SJCRH30 (cell line): ENCODE measurements around the gene FRAS1. TPM values are rescaled to one million over a fixed set of nuclear protein-coding genes. Genes with fewer than 3 reads are reported as not detected.

Experiments
- DNase-seq, 2 experiments: peaks; one replicate each; pipeline ENCODE4 v3.0.0-alpha.2; 2015 to 2020
- H3K27ac ChIP-seq: fragments of 250-450 bp; sonication (Bioruptor Pico); 2 replicates; pipeline ENCODE4 v1.5.1; 2020; ENCODE audit warnings: mild to moderate bottlenecking, moderate library complexity
- H3K27me3 ChIP-seq: fragments of 250-450 bp; sonication (Bioruptor Pico); 2 replicates; pipeline ENCODE4 v1.5.1; 2020; ENCODE audit warnings: mild to moderate bottlenecking, moderate library complexity
- H3K36me3 ChIP-seq: fragments of 250-450 bp; sonication (Bioruptor Pico); 2 replicates; pipeline ENCODE4 v1.5.1; 2020; ENCODE audit warnings: mild to moderate bottlenecking, moderate library complexity
- H3K4me1 ChIP-seq: fragments of 250-450 bp; sonication (Bioruptor Pico); 2 replicates; pipeline ENCODE4 v1.5.1; 2020; ENCODE audit warnings: mild to moderate bottlenecking, moderate library complexity
- H3K4me3 ChIP-seq: fragments of 250-450 bp; sonication (Bioruptor Pico); 2 replicates; pipeline ENCODE4 v1.5.1; 2020; ENCODE audit warnings: mild to moderate bottlenecking, moderate library complexity
- H3K9me3 ChIP-seq: fragments of 250-450 bp; sonication (Bioruptor Pico); replicated peaks from 2 replicates; pipeline ENCODE4 v1.5.1; 2020; ENCODE audit warnings: mild to moderate bottlenecking, moderate library complexity
- total RNA-seq: library from RNA; depleted of rRNA; stranded (reverse); fragments of >200 nt; shearing (Covaris generic); gene quantifications from 2 replicates; pipeline ENCODE4 v1.2.3, GENCODE V29; 2014

The FRAS1 gene
- total RNA-seq, 1 experiment from 2014 or later: 32.8 TPM

DNA sequence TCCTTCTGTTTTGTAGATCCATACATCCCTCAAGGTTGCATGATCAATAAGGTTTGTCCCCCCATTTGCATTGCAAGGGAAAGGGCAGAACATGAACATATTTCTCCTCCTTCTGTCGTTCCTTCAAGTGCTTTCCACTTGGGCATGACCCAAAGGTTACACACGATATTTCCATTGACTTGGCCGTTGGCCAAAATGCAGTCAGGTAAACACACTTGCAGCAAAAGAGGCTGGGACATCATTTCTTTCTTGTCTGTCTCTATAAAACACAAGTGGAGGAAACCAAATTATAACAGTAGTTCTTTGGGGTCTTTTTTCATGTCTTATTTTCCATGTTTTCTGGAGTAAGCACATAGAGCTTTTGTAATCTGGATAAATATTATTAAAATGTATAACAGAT is 156.1 kb downstream of the FRAS1 start:
- Histone ChIP-seq H3K27ac (no peak overlapping the region), H3K4me3 (no peak overlapping the region), H3K4me1 (no peaks in the 10 kb centered on the region), H3K9me3 (no peaks in the 10 kb centered on the region), H3K36me3 (no peaks in the 10 kb centered on the region), H3K27me3 (no peaks in the 10 kb centered on the region)
- DNase-seq: no peak

- no peaks in the 10 kb centered on the region for H3K27me3 ChIP-seq
- H3K27ac ChIP-seq: no peak overlapping the region
- H3K4me1 ChIP-seq: no peaks in the 10 kb centered on the region
- no peaks in the 10 kb centered on the region for H3K9me3 ChIP-seq
- DNase-seq: no peak
- no peak overlapping the region for H3K4me3 ChIP-seq
- no peaks in the 10 kb centered on the region for H3K36me3 ChIP-seq
Observed at GRCh38 chr4:78214078-78214477, 157.0 kb downstream of the FRAS1 start.

- no peak for DNase-seq
- H3K4me3 ChIP-seq: no peak overlapping the region
- H3K27ac ChIP-seq: no peak overlapping the region
- H3K27me3 ChIP-seq: no peaks in the 10 kb centered on the region
- no peaks in the 10 kb centered on the region for H3K9me3 ChIP-seq
- H3K4me1 ChIP-seq: no peaks in the 10 kb centered on the region
- H3K36me3 ChIP-seq: no peaks in the 10 kb centered on the region
Observed at GRCh38 chr4:78217557-78217956, 160.4 kb downstream of the FRAS1 start.

DNA sequence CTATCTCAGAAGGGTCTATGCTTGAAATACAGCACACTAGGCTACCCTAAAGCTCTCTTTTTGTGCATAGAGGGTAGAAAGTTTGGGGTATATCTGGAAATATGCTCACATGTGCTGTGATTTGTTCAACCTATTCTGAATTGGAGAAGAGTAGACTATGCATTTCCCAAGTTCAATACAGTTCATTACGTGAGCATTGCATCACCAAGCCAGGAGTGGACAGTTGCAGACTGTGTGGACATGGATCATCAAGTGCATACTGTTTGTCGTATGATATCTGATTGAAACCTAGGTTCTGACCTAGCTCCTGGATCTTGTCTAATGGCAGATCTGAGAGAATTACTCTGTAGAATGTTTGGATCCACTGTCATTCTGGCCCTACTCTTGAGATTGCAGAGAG is 161.1 kb downstream of the FRAS1 start:
- no peaks in the 10 kb centered on the region for H3K27me3 ChIP-seq
- H3K4me3 ChIP-seq: no peak overlapping the region
- no peaks in the 10 kb centered on the region; the same call in 1 of the 2 replicates for H3K9me3 ChIP-seq
- H3K4me1 ChIP-seq: no peaks in the 10 kb centered on the region
- no peak for DNase-seq
- no peaks in the 10 kb centered on the region for H3K36me3 ChIP-seq
- H3K27ac ChIP-seq: no peak overlapping the region

- Histone ChIP-seq H3K27me3 (no peaks in the 10 kb centered on the region), H3K36me3 (no peaks in the 10 kb centered on the region), H3K4me1 (no peaks in the 10 kb centered on the region), H3K27ac (no peak overlapping the region), H3K4me3 (no peak overlapping the region), H3K9me3 (no peaks in the 10 kb centered on the region; the same call in 1 of the 2 replicates)
- no peak for DNase-seq
Observed at GRCh38 chr4:78219825-78220224, 162.7 kb downstream of the FRAS1 start.

GRCh38 chr4:78220283-78220682 is 163.2 kb downstream of the FRAS1 start:
- H3K27ac ChIP-seq: no peak overlapping the region

DNA sequence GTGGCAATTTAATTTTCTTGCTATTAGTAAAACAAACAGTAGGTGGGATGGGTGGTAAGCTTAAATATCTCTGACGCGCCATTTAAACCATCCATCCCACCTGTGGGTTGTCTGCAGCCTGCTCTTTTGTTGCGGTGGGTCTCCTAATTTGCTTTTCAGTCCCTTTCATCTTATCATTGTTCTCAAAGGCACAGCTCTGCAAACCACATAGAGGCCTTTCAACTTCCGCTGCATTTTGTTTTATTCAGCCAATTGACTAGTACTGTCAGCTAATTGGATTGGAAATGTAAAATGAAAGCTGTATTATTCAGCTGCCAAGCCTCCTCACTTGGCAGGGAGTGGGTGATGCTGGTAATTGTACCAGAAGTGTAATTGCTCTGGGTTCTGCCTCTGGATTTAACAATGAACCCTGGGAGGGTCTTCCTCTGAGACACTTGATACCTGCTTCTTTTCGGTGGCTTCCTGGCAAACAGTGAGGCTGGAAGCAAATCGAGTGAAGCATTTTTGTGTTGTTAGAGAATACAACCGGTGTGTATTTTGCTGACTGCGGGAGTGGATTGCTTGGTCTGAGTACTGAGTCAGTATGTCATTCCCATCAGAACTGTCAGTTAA is 165.6 kb downstream of the FRAS1 start:
- no peak overlapping the region for H3K4me3 ChIP-seq
- H3K4me1 ChIP-seq: no peaks in the 10 kb centered on the region
- H3K36me3 ChIP-seq: no peaks in the 10 kb centered on the region; the same call in 1 of the 2 replicates
- H3K27ac ChIP-seq: no peak overlapping the region
- no peaks in the 10 kb centered on the region for H3K27me3 ChIP-seq
- no peak for DNase-seq
- peaks cover 6% of the 10 kb centered on the region for H3K9me3 ChIP-seq

More at GRCh38 chr4:78220283-78220682, 163.2 kb downstream of the FRAS1 start:
- Histone ChIP-seq H3K9me3 (no peaks in the 10 kb centered on the region; the same call in 1 of the 2 replicates), H3K4me3 (no peak overlapping the region), H3K27me3 (no peaks in the 10 kb centered on the region), H3K36me3 (no peaks in the 10 kb centered on the region), H3K4me1 (no peaks in the 10 kb centered on the region)
- no peak for DNase-seq

GRCh38 chr4:78225236-78225635 is 168.1 kb downstream of the FRAS1 start:
- Histone ChIP-seq H3K27ac (no peak overlapping the region), H3K9me3 (peaks cover 6% of the 10 kb centered on the region), H3K4me1 (no peaks in the 10 kb centered on the region), H3K27me3 (no peaks in the 10 kb centered on the region), H3K36me3 (no peaks in the 10 kb centered on the region; the same call in 1 of the 2 replicates), H3K4me3 (no peak overlapping the region)
- no peak for DNase-seq

GRCh38 chr4:78226279-78226678 is 169.2 kb downstream of the FRAS1 start:
- no peaks in the 10 kb centered on the region for H3K27me3 ChIP-seq
- no peaks in the 10 kb centered on the region for H3K4me1 ChIP-seq
- DNase-seq: no peak
- no peak overlapping the region for H3K27ac ChIP-seq
- H3K36me3 ChIP-seq: no peaks in the 10 kb centered on the region; the same call in 1 of the 2 replicates
- H3K9me3 ChIP-seq: peaks cover 6% of the 10 kb centered on the region
- H3K4me3 ChIP-seq: no peak overlapping the region

DNA sequence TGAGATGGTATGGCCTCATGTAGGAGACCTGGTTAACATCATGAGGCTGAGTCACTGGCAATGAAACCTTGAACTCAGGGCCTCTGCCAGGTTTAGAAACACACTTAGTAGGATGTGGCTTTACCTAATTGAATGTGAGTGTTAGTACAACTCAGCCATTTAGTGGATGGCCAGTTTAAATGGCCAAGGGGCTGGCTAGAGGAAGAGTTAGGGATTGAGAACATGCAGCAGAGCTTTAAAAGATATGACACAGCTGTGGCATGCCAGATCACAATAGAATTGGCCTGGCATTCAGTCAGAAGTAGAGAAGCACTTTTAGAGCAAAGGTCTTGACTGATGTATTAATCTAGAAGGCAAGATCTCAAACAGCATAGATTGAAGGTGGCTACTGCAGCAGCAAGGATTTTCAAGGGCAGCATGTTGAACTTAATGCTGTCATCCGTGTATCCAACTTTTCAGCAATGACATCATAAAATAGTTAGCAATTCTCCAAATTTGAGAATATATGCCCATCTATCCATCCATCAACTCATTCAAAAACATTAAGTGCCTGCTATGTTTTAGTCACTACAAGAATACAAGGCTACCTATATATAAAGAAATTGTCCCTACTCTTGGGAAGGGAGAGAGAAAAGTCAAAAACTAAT is 170.4 kb downstream of the FRAS1 start:
- Histone ChIP-seq H3K36me3 (no peaks in the 10 kb centered on the region; the same call in 1 of the 2 replicates), H3K4me3 (no peak overlapping the region)
- no peak for DNase-seq

GRCh38 chr4:78235800-78236199 is 178.7 kb downstream of the FRAS1 start:
- Histone ChIP-seq H3K27ac (no peak overlapping the region), H3K9me3 (no peaks in the 10 kb centered on the region), H3K4me3 (no peak overlapping the region), H3K4me1 (no peaks in the 10 kb centered on the region), H3K36me3 (no peaks in the 10 kb centered on the region), H3K27me3 (no peaks in the 10 kb centered on the region)
- no peak for DNase-seq

More for the DNA sequence above, 170.4 kb downstream of the FRAS1 start:
- H3K27ac ChIP-seq: no peak overlapping the region
- peaks cover 6% of the 10 kb centered on the region for H3K9me3 ChIP-seq
- H3K27me3 ChIP-seq: no peaks in the 10 kb centered on the region
- no peaks in the 10 kb centered on the region for H3K4me1 ChIP-seq

DNA sequence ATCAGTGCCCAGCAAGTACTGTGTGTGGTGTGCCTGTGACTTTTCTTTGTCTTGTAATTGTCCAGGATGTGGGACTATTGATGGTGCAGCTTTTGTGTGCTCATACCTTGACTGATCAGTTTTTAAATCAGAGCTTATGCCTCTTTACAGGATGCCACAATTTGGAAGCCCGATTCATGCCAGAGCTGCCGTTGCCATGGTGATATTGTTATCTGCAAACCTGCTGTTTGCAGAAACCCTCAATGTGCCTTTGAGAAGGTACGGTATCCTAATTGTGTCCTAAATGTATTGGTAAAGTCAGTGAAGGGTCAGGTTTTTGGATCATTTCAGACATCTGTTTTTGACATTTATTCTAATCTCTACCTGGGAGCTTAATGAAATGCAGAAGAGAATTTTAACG is 180.2 kb downstream of the FRAS1 start:
- Histone ChIP-seq H3K27ac (no peak overlapping the region), H3K9me3 (no peaks in the 10 kb centered on the region), H3K4me1 (no peaks in the 10 kb centered on the region), H3K27me3 (no peaks in the 10 kb centered on the region), H3K4me3 (no peak overlapping the region), H3K36me3 (no peaks in the 10 kb centered on the region)
- no peak for DNase-seq

DNA sequence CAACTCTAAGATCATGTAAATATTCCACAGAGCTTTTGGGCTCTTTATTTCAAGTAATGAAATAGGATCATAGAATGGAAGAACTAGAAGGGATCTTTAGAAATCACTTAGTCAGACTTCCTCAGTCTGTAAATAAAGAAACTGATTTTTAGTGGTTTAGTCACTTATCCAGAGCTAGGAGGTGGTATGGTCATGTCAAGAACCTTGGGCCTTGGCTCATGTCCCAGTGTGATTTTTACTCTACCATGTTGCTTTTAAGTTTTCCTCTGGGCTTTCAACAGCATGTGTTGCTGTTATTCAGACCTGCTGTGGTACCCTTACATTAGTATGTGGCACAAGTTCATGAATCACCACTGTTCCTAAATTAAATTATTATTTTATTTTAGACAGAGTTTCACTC is 184.9 kb downstream of the FRAS1 start:
- H3K36me3 ChIP-seq: no peaks in the 10 kb centered on the region; the same call in 1 of the 2 replicates
- H3K9me3 ChIP-seq: 0 out of 2 replicates have a peak, but pooled peaks cover 2% of the 10 kb centered on the region
- DNase-seq: no peak
- H3K4me1 ChIP-seq: no peaks in the 10 kb centered on the region
- H3K27ac ChIP-seq: no peak overlapping the region
- no peaks in the 10 kb centered on the region for H3K27me3 ChIP-seq
- H3K4me3 ChIP-seq: no peak overlapping the region

DNA sequence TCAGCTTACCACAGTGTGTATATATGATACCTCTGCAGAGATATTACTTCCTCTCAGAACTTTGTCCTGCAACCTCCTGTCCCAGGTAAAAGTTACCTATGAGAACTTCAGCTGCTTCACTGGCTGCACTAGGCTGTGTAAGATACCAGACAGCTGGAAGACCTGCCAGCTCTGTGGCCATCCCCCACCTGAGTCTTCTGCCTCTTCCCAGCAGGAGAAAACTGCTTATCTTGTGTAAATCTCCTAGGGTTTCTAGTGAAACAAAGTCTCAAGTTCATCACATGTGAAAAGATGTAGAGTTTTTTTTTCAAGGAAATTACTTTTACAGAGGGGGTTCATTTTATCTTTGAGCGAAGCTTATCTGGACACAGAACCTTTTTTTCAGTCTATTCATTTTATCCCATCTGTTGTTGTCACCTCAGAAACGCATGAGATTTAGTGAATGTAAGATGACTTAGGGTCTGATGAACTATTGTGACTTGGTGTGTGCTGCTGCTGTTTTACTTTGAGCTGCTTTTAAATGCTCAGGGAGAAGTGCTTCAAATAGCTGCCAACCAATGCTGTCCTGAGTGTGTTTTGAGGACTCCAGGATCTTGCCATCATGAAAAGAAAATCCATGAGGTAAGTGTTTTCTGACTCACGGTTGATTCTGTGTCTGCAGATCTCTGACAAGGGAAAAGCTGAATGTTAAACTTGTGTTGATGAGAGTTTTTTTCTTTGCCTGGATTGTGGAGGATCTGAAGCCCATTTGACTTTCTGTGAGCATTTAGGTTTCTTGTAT is 187.8 kb downstream of the FRAS1 start:
- Histone ChIP-seq H3K4me1 (no peaks in the 10 kb centered on the region), H3K36me3 (peaks cover 2% of the 10 kb centered on the region; the same call in 1 of the 2 replicates), H3K27ac (no peak overlapping the region), H3K4me3 (no peak overlapping the region), H3K27me3 (no peaks in the 10 kb centered on the region), H3K9me3 (0 out of 2 replicates have a peak, but pooled peaks cover 2% of the 10 kb centered on the region)
- no peak for DNase-seq
